ENCODE results near the gene MSL3.

DNA sequence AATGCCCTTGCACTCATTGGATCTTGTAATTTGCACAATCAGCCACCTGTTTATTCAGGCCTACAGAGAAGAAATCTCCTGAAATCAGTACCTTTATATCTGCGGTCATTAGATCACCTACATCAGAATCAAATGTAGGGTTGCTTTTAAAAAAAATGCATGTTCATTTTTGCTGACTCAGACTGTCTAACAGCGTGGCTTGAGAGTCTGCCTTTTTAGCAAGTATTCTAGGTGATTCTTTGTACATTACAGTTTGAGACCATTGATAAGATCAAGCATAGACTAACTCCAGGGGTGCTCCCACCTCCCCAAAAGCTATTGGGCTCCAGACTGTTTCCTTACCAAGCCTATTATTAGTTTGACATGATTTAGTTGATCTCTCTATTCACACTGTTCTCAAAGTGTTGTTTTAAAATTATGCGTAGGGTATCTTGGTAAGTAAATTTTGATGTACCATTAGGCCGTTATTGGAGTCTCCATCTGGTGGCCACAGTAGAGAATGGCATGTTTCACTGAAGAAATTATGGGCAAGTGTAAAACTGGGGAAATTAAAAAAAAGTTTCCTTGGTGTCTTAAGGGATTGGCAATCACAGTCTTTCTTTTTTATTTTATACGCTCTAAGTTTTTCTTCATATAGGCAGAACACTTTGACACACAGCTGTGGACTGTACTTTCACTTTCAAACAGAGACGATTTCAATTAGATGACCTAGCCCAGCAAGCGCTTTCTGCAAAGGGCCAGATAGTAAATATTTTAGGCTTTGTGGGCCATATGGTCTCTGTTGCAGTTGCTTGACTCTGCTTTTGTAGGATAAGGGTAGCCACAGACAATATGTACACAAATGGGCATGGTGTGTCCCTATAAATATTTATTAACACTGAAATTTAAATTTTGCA is 33.7 kb upstream of the MSL3 start:
- TF ChIP-seq EZH2phosphoT487 (IDR thresholded peaks at IDR 0.05; ENCODE audit: low read depth): no peak
- peak; percentile 76 for TF ChIP-seq CTCF (IDR thresholded peaks at IDR 0.05; ENCODE audit: low read depth, low read length)

Data from OCI-LY3 (cell line).